Heart right ventricle (tissue), 16 donors: ENCODE data around the gene MST1R. TPM values are rescaled to one million over a fixed set of nuclear protein-coding genes. Genes with fewer than 3 reads are reported as not detected.
A peak's percentile ranks its signal among the peaks of the same experiment; 100 is the strongest.

Experiments used
- ATAC-seq, 8 donors: fragments of 200-7000 bp; cut with Tn5 transposase; one replicate each; pipeline ENCODE4 v1.9.1; 2020; ENCODE audit warnings: mild to moderate bottlenecking in 8 of 8, moderate library complexity in 8 of 8, moderate number of reproducible peaks in 1 of 8
- DNase-seq, 2 donors: peaks; one replicate each; pipeline ENCODE4 v3.0.0-alpha.2; 2020
- H3K27ac ChIP-seq, 10 donors: fragments of 200-600 bp; sonication (generic) in 2 of 10; one replicate each; pipeline versions ENCODE4 v1.5.0 to v1.8.0; 2020 to 2022; ENCODE audit warnings: mild to moderate bottlenecking in 3 of 10
- H3K27me3 ChIP-seq, 7 donors: fragments of 200-600 bp; one replicate each; pipeline ENCODE4 v1.8.0; 2021 to 2022; ENCODE audit warnings: mild to moderate bottlenecking in 2 of 7
- H3K36me3 ChIP-seq, 9 donors: fragments of 200-600 bp; sonication (generic) in 1 of 9; one replicate each; pipeline versions ENCODE4 v1.5.0 to v1.8.0; 2020 to 2022; ENCODE audit warnings: mild to moderate bottlenecking in 2 of 9
- H3K4me1 ChIP-seq, 9 donors: fragments of 200-600 bp; sonication (generic) in 1 of 9; one replicate each; pipeline versions ENCODE4 v1.5.0 to v1.8.0; 2020 to 2022; ENCODE audit warnings: mild to moderate bottlenecking in 4 of 9
- H3K4me3 ChIP-seq, 10 donors: fragments of 200-600 bp; sonication (generic) in 2 of 10; one replicate each; pipeline versions ENCODE4 v1.5.0 to v1.8.0; 2020 to 2022; ENCODE audit warnings: mild to moderate bottlenecking in 7 of 10, moderate library complexity in 2 of 10
- H3K9me3 ChIP-seq, 11 donors: fragments of 200-600 bp in 10 of 11; sonication (generic) in 2 of 11; one replicate each; pipeline versions ENCODE4 v1.5.0 to v1.8.0; 2013 to 2022; ENCODE audit warnings: mild to moderate bottlenecking in 2 of 11, control low read depth in 1 of 11, moderate library complexity in 1 of 11
- CTCF ChIP-seq, 9 donors: fragments of 200-600 bp; sonication (generic) in 2 of 9; IDR thresholded peaks; one replicate each; pipeline versions ENCODE4 v1.5.0 to v1.8.0; 2021 to 2022; ENCODE audit warnings: antibody characterized with exemption in 9 of 9, mild to moderate bottlenecking in 5 of 9, moderate library complexity in 1 of 9
- WGBS, 2 donors: extraction: QIAGEN DNeasy Blood & Tissue Kit; methylation state at CpG; one replicate each; pipeline ENCODE4 v1.1.7; 2013; ENCODE audit warnings: inconsistent platforms in 1 of 2; 5-methylcytosine and 5-hydroxymethylcytosine counted together
- intact Hi-C, 10 donors: fragments of 100-400 bp; cut with DNase I; formaldehyde crosslinking; loops; one replicate each; pipeline versions ENCODE4 v1.11.1 to v1.14.2; 2022
- polyA plus RNA-seq, 2 donors: library from polyadenylated mRNA; stranded (reverse); fragments of 200-250 nt; gene quantifications; one replicate each; pipeline ENCODE4 v1.2.3, GENCODE V29; 2013
- total RNA-seq, 10 donors: library from RNA; stranded (reverse); fragmentation: NEBNext Ultra II Directional in 3 of 10; extraction: Animal tissue kit (Norgen Biotek cat#: 25700) in 3 of 10; gene quantifications; one replicate each; pipeline versions ENCODE4 v1.2.1 to v1.2.4, GENCODE V29; 2021 to 2023
- donor health status: Arrhythmogenic right ventricular cardiomyopathy.
- donor health status: ischemic (EF 13 %, LVEDD 7.1; RV severe dilation, severe dysfunction).
- donor health status: healthy with polysubstance abuse.
- donor health status: DM: no; HTN: yes; CAD: no.
- donor health status: DM: no; HTN: no; CAD: no.
- donor health status: ischemic (EF 25% LVEDD 6.9; RV normal size, moderate dysfunction).
- donor health status: ischemic (EF 25% LVEDD 5.7; RV mildly dilated, moderate dysfunction).
- donor health status: healthy.
- donor health status: DM: yes; HTN: yes; CAD: no.
- donor health status: Ischemic cardiomyopathy.
- donor health status: ischemic (EF 35%, LVEDD 5.7; RV mildly dilated, moderate dysfunction).
- donor health status: nonischemic (EF 11% LVEDD 7.7; RV severe dilation, severe dysfunction).
- donor health status: DM: yes; HTN: yes; CAD: no.
- donor health status: PGD.
- donor health status: ischemic (EF 29% LVEDD 5.4; RV normal size, mild dysfunction).
- donor health status: nonischemic (EF 23%, LVEDD 6.1; RV moderate dilation, normal function).

Gene MST1R
- total and polyA plus RNA-seq, 12 donors: 0.53 to 7.1 (median 1.7) TPM

GRCh38 chr3:49889296-49889695 lies 14.4 kb downstream of the MST1R start:
- TF ChIP-seq CTCF (IDR thresholded peaks at IDR 0.05): no peak
- Histone ChIP-seq H3K4me1 (peaks cover 0 to 6% (median 0%) of the 10 kb centered on the region in 9 donors), H3K4me3 (no peak overlapping the region), H3K36me3 (no peaks in the 10 kb centered on the region), H3K27ac (no peak overlapping the region), H3K27me3 (no peaks in the 10 kb centered on the region), H3K9me3 (no peaks in the 10 kb centered on the region)
- ATAC-seq: no peak
- whole genome bisulfite sequencing, 2 donors: 83 to 84% methylated on average over 10 of the region's 10 CpGs
- intact Hi-C loops: no loop called here
- no peak for DNase-seq

- Histone ChIP-seq H3K4me3 (no peak overlapping the region), H3K27ac (no peak overlapping the region), H3K27me3 (no peaks in the 10 kb centered on the region), H3K36me3 (no peaks in the 10 kb centered on the region), H3K4me1 (peaks cover 6 to 16% (median 8%) of the 10 kb centered on the region in 9 donors), H3K9me3 (no peaks in the 10 kb centered on the region)
- ATAC-seq: no peak
- DNase-seq: no peak
- no peak for TF ChIP-seq CTCF (IDR thresholded peaks at IDR 0.05)
- intact Hi-C loops: no loop called here
Measured at GRCh38 chr3:49886922-49887265, 16.8 kb downstream of the MST1R start.

- H3K27ac ChIP-seq: no peak overlapping the region
- H3K9me3 ChIP-seq: no peaks in the 10 kb centered on the region
- no peak for ATAC-seq
- TF ChIP-seq CTCF (IDR thresholded peaks at IDR 0.05): no peak
- H3K4me1 ChIP-seq: peaks cover 10 to 34% (median 24%) of the 10 kb centered on the region in 9 donors
- H3K4me3 ChIP-seq: no peak overlapping the region
- DNase-seq: no peak
- WGBS, 2 donors: 84 to 95% methylated on average over 4 of the region's 4 CpGs
- H3K27me3 ChIP-seq: no peaks in the 10 kb centered on the region
- H3K36me3 ChIP-seq: no peaks in the 10 kb centered on the region
- intact Hi-C loops: no loop called here
Measured at GRCh38 chr3:49883998-49884397, 19.7 kb downstream of the MST1R start.

GRCh38 chr3:49882166-49882565 lies 21.5 kb downstream of the MST1R start:
- no peak for TF ChIP-seq CTCF (IDR thresholded peaks at IDR 0.05)
- H3K27me3 ChIP-seq: no peaks in the 10 kb centered on the region
- no peaks in the 10 kb centered on the region for H3K9me3 ChIP-seq
- ATAC-seq (peak; percentile 51 to 95 (median 94)), DNase-seq (peak; percentile 31 to 77)
- intact Hi-C loops: no loop called here
- peaks cover 10 to 34% (median 24%) of the 10 kb centered on the region in 9 donors for H3K4me1 ChIP-seq
- no peak overlapping the region for H3K4me3 ChIP-seq
- H3K27ac ChIP-seq: peak overlapping the region in 9 of 10 donors; percentile 3 to 87 (median 66)
- H3K36me3 ChIP-seq: no peaks in the 10 kb centered on the region
- WGBS, 2 donors: 16 to 21% methylated on average over 6 of the region's 6 CpGs
